HEK293 (cell line): ENCODE measurements around the gene MED15.

Source experiments
- CTCF ChIP-seq: fragments of 450-650 bp; formaldehyde crosslinking; IDR thresholded peaks from 2 replicates; pipeline ENCODE4 v1.5.1; 2016; ENCODE audit warnings: missing biosample characterization, missing genetic modification characterization
- ELK4 ChIP-seq: IDR thresholded peaks from 2 replicates; pipeline ENCODE4 v1.6.1; 2011; ENCODE audit warnings: mild to moderate bottlenecking, low read depth, low read length, borderline replicate concordance
- HOXC10 ChIP-seq: sonication (generic); formaldehyde crosslinking; IDR thresholded peaks from 2 replicates; pipeline ENCODE4 v1.8.1; 2023; ENCODE audit warnings: mild to moderate bottlenecking, missing genetic modification reagents
- KLF17 ChIP-seq: fragments of 450-650 bp; formaldehyde crosslinking; IDR thresholded peaks from 2 replicates; pipeline ENCODE4 v1.5.1; 2016; ENCODE audit warnings: missing biosample characterization, missing genetic modification characterization
- OSR2 ChIP-seq: fragments of 450-650 bp; formaldehyde crosslinking; IDR thresholded peaks from 2 replicates; pipeline ENCODE4 v1.5.1; 2016; ENCODE audit warnings: missing biosample characterization, missing genetic modification characterization
- SCRT2 ChIP-seq: fragments of 450-650 bp; formaldehyde crosslinking; IDR thresholded peaks from 2 replicates; pipeline ENCODE4 v1.5.1; 2016; ENCODE audit warnings: missing biosample characterization, missing genetic modification characterization
- SP2 ChIP-seq: fragments of 450-650 bp; formaldehyde crosslinking; IDR thresholded peaks from 2 replicates; pipeline ENCODE4 v1.5.1; 2016; ENCODE audit warnings: missing biosample characterization, missing genetic modification characterization
- TCF7L2 ChIP-seq: IDR thresholded peaks from 2 replicates; pipeline ENCODE4 v1.6.1; 2011; ENCODE audit warnings: low read depth, mild to moderate bottlenecking, inconsistent platforms, low read length, moderate library complexity, borderline replicate concordance
- TSHZ1 ChIP-seq: fragments of 450-650 bp; formaldehyde crosslinking; IDR thresholded peaks from 2 replicates; pipeline ENCODE4 v1.5.1; 2016; ENCODE audit warnings: missing biosample characterization, missing genetic modification characterization, borderline replicate concordance
- ZBTB10 ChIP-seq: fragments of 450-650 bp; formaldehyde crosslinking; IDR thresholded peaks from 2 replicates; pipeline ENCODE4 v1.5.1; 2016; ENCODE audit warnings: missing biosample characterization, missing genetic modification characterization
- ZBTB26 ChIP-seq: fragments of 450-650 bp; formaldehyde crosslinking; optimal IDR thresholded peaks from 2 replicates; pipeline ENCODE3; 2016; ENCODE audit warnings: missing biosample characterization, mild to moderate bottlenecking, missing genetic modification characterization
- ZFP37 ChIP-seq: fragments of 450-650 bp; formaldehyde crosslinking; IDR thresholded peaks from 2 replicates; pipeline ENCODE4 v1.5.1; 2016; ENCODE audit warnings: missing biosample characterization, missing genetic modification characterization
- ZIC2 ChIP-seq: fragments of 450-650 bp; formaldehyde crosslinking; IDR thresholded peaks from 2 replicates; pipeline ENCODE4 v1.5.1; 2016; ENCODE audit warnings: missing biosample characterization, missing genetic modification characterization
- ZNF148 ChIP-seq: fragments of 450-650 bp; formaldehyde crosslinking; IDR thresholded peaks from 2 replicates; pipeline ENCODE4 v1.5.0; 2017; ENCODE audit warnings: missing biosample characterization, missing genetic modification characterization, borderline replicate concordance
- ZNF223 ChIP-seq: fragments of 450-650 bp; formaldehyde crosslinking; IDR thresholded peaks from 2 replicates; pipeline ENCODE4 v1.5.1; 2016; ENCODE audit warnings: missing biosample characterization, missing genetic modification characterization
- ZNF350 ChIP-seq: fragments of 450-650 bp; formaldehyde crosslinking; IDR thresholded peaks from 2 replicates; pipeline ENCODE4 v1.5.0; 2017; ENCODE audit warnings: missing biosample characterization, mild to moderate bottlenecking, missing genetic modification characterization
- ZNF394 ChIP-seq: fragments of 450-650 bp; formaldehyde crosslinking; IDR thresholded peaks from 2 replicates; pipeline ENCODE4 v1.5.1; 2016; ENCODE audit warnings: missing biosample characterization, missing genetic modification characterization, mild to moderate bottlenecking, moderate library complexity, borderline replicate concordance
- ZNF416 ChIP-seq: fragments of 450-650 bp; formaldehyde crosslinking; IDR thresholded peaks from 2 replicates; pipeline ENCODE4 v1.5.1; 2016; ENCODE audit warnings: missing biosample characterization, missing genetic modification characterization
- ZNF423 ChIP-seq: fragments of 450-650 bp; formaldehyde crosslinking; IDR thresholded peaks from 2 replicates; pipeline ENCODE4 v1.5.1; 2016; ENCODE audit warnings: missing biosample characterization, missing genetic modification characterization
- ZNF426 ChIP-seq: fragments of 450-650 bp; formaldehyde crosslinking; IDR thresholded peaks from 2 replicates; pipeline ENCODE4 v1.5.1; 2017; ENCODE audit warnings: missing biosample characterization, missing genetic modification characterization, mild to moderate bottlenecking, inconsistent platforms, moderate library complexity
- ZNF624 ChIP-seq: fragments of 450-650 bp; formaldehyde crosslinking; IDR thresholded peaks from 2 replicates; pipeline ENCODE4 v1.5.1; 2017; ENCODE audit warnings: missing biosample characterization, missing genetic modification characterization
- ZNF701 ChIP-seq: fragments of 450-650 bp; formaldehyde crosslinking; IDR thresholded peaks from 2 replicates; pipeline ENCODE4 v1.5.1; 2016; ENCODE audit warnings: missing biosample characterization, missing genetic modification characterization
- ZNF843 ChIP-seq: fragments of 450-650 bp; formaldehyde crosslinking; IDR thresholded peaks from 2 replicates; pipeline ENCODE4 v1.5.1; 2016; ENCODE audit warnings: missing biosample characterization, missing genetic modification characterization
- ZSCAN16 ChIP-seq: fragments of 450-650 bp; formaldehyde crosslinking; IDR thresholded peaks from 2 replicates; pipeline ENCODE4 v1.5.1; 2016; ENCODE audit warnings: missing biosample characterization, missing genetic modification characterization

Gene MED15

GRCh38 chr22:20495861-20496681 lies 11.3 kb upstream of the MED15 start (continued):
- peak; percentile 74; the same call in 1 of the 2 replicates for TF ChIP-seq ZIC2 (tag by site-specific recombination)
- TF ChIP-seq ZNF350 (tag by site-specific recombination): no peak
- peak; percentile 78 for TF ChIP-seq ZNF843 (tag by site-specific recombination)
- TF ChIP-seq SCRT2 (tag by site-specific recombination): peak; percentile 99
- peak; percentile 87 for TF ChIP-seq SP2 (tag by site-specific recombination)
- peak; percentile 94 for TF ChIP-seq ZFP37 (tag by site-specific recombination)
- peak; percentile 84 for TF ChIP-seq ZBTB26
- no peak for TF ChIP-seq ELK4
- no peak for TF ChIP-seq HOXC10 (CRISPR knock-in tag)
- peak; percentile 86 for TF ChIP-seq ZSCAN16 (tag by site-specific recombination)
- TF ChIP-seq TSHZ1: no peak
- peak; percentile 69; the same call in 1 of the 2 replicates for TF ChIP-seq ZNF223
- TF ChIP-seq ZNF394 (tag by site-specific recombination): peak; percentile 68; the same call in 1 of the 2 replicates
- TF ChIP-seq ZBTB10: peak; percentile 92
- no peak for TF ChIP-seq ZNF426 (tag by site-specific recombination)
- TF ChIP-seq OSR2 (tag by site-specific recombination): peak; percentile 43; the same call in 1 of the 2 replicates
- no peak for TF ChIP-seq TCF7L2
- TF ChIP-seq ZNF701: peak; percentile 97
- TF ChIP-seq ZNF423 (tag by site-specific recombination): no peak
- peak; percentile 97 for TF ChIP-seq CTCF (tag by site-specific recombination)
- peak; percentile 21; the same call in 1 of the 2 replicates for TF ChIP-seq ZNF624 (tag by site-specific recombination)
- peak; percentile 91 for TF ChIP-seq KLF17
- peak; percentile 43; the same call in 1 of the 2 replicates for TF ChIP-seq ZNF416 (tag by site-specific recombination)
- peak; percentile 96; the same call in 1 of the 2 replicates for TF ChIP-seq ZNF148 (tag by site-specific recombination)
